Stimulated activated CD4-positive, alpha-beta T cell treated with anti-CD3 and anti-CD28 coated beads, Interleukin-15, amount 100 ng/mL, for 24 hours (primary cell): ENCODE data around the gene FUT2.
A peak's percentile ranks its signal among the peaks of the same experiment; 100 is the strongest.

Experiments
- DNase-seq: peaks from one replicate; pipeline ENCODE4 v3.0.0-alpha.2; 2020

Gene FUT2

GRCh38 chr19:48731452-48731851 lies 35.7 kb downstream of the FUT2 start:
- DNase-seq = no peak

GRCh38 chr19:48734625-48735024 lies 38.9 kb downstream of the FUT2 start:
- DNase-seq = no peak

GRCh38 chr19:48735031-48735615 lies 39.4 kb downstream of the FUT2 start:
- no peak for DNase-seq

- no peak for DNase-seq
Measured at GRCh38 chr19:48737360-48737998, 41.7 kb downstream of the FUT2 start.

- peak; percentile 97 for DNase-seq
Measured at GRCh38 chr19:48738557-48739403, 43.0 kb downstream of the FUT2 start.

GRCh38 chr19:48739404-48740163 lies 43.8 kb downstream of the FUT2 start:
- DNase-seq = no peak

GRCh38 chr19:48740164-48740972 lies 44.6 kb downstream of the FUT2 start, which contains the start of gene RASIP1:
RASIP1 (minus strand) TSS chr19:48740610; CDS start chr19:48740282, 328 bp downstream.
- DNase-seq = no peak

GRCh38 chr19:48741129-48741999 lies 45.6 kb downstream of the FUT2 start:
- peak; percentile 54 for DNase-seq

GRCh38 chr19:48742096-48742495 lies 46.3 kb downstream of the FUT2 start:
- DNase-seq = no peak

- peak; percentile 69 for DNase-seq
Measured at GRCh38 chr19:48745208-48745995, 49.6 kb downstream of the FUT2 start.

GRCh38 chr19:48746110-48746509 lies 50.3 kb downstream of the FUT2 start:
- no peak for DNase-seq

- DNase-seq = peak; percentile 72
Measured at GRCh38 chr19:48746738-48747575, 51.2 kb downstream of the FUT2 start, which contains the start of gene IZUMO1. IZUMO1 (minus strand) TSS chr19:48746909; CDS start chr19:48745859, 1,050 bp downstream.

- no peak for DNase-seq
Measured at GRCh38 chr19:48749571-48750198, 53.9 kb downstream of the FUT2 start.

- no peak for DNase-seq
Measured at GRCh38 chr19:48750351-48750750, 54.6 kb downstream of the FUT2 start.

GRCh38 chr19:48750771-48751504 lies 55.2 kb downstream of the FUT2 start:
- DNase-seq = no peak

GRCh38 chr19:48751845-48752495 lies 56.2 kb downstream of the FUT2 start:
- DNase-seq = no peak
